K562 (cell line): ENCODE measurements around the gene VPREB3. TPM values are rescaled to one million over a fixed set of nuclear protein-coding genes. Genes with fewer than 3 reads are reported as not detected.

ENCODE experiments used
- ATAC-seq: fragments of 200-7000 bp; cut with Tn5 transposase; 3 replicates; pipeline ENCODE4 v1.9.1; 2020; ENCODE audit warnings: moderate library complexity
- BruUV-seq: library from RNA; stranded (reverse); fragments of 400-500 nt; replicated peaks from 2 replicates; lab custom pipeline; 2021; lab: Mats Ljungman, UMichigan
- CTCF ChIA-PET: fragments of 300-600 bp; formaldehyde crosslinking; extraction: SDS; loops from one replicate; lab custom pipeline; 2021; ENCODE audit warnings: low intra/inter-chr PET ratio; lab: Yijun Ruan, JAX
- POLR2A ChIA-PET: fragments of 300-600, 350-650 bp; sonication (Branson Sonifier 250); formaldehyde crosslinking; extraction: SDS; loops from one replicate; lab custom pipeline; 2021; ENCODE audit warnings: antibody characterized with exemption, inconsistent platforms; lab: Yijun Ruan, JAX
- DNase-seq, 4 experiments: peaks; one replicate each; pipeline versions ENCODE4 v3.0.0 to v3.0.0-alpha.2; 2011 to 2018; ENCODE audit warnings: low spot score in 3 of 4, mixed read lengths in 3 of 4; ENCODE audit errors: extremely low read depth in 1 of 4
- FAIRE-seq: peaks from 2 replicates; lab custom pipeline; 2011; peaks lifted over from hg19 to GRCh38; lab: Jason Lieb, UNC
- H2AFZ ChIP-seq: 2 replicates; pipeline ENCODE4 v1.6.0; 2011; ENCODE audit warnings: low read depth, low read length, control low read depth, inconsistent platforms
- H3K27ac ChIP-seq: fragments of 200-600 bp; 3 replicates; pipeline ENCODE4 v1.8.0; 2011; ENCODE audit warnings: low read depth, mild to moderate bottlenecking, control low read depth, inconsistent platforms, low read length, moderate library complexity, mixed read lengths; ENCODE audit errors: extremely low read depth
- H3K27me3 ChIP-seq, 2 experiments: fragments of 300-600 bp in 1 of 2; 2 replicates in 1 of 2; 3 replicates in 1 of 2; pipeline versions ENCODE4 v1.6.0 to v1.8.0; 2011; ENCODE audit warnings: inconsistent platforms in 2 of 2, low read length in 2 of 2, mild to moderate bottlenecking in 1 of 2, mixed read lengths in 1 of 2, moderate library complexity in 1 of 2; ENCODE audit not compliant: control insufficient read depth in 2 of 2, insufficient read depth in 2 of 2
- H3K36me3 ChIP-seq: fragments of 300-600 bp; 3 replicates; pipeline ENCODE4 v1.8.0; 2011; ENCODE audit warnings: mild to moderate bottlenecking, low read length, inconsistent platforms; ENCODE audit not compliant: control insufficient read depth, insufficient read depth
- H3K4me1 ChIP-seq, 2 experiments: fragments of 200-600 bp in 1 of 2; replicated peaks in 1 of 2; 2 replicates in 1 of 2; 3 replicates in 1 of 2; pipeline versions ENCODE4 v1.5.1 to v1.8.0; 2011; ENCODE audit warnings: inconsistent platforms in 2 of 2, low read length in 2 of 2, mild to moderate bottlenecking in 1 of 2, mixed read lengths in 1 of 2, moderate library complexity in 1 of 2; ENCODE audit not compliant: control insufficient read depth in 2 of 2, insufficient read depth in 2 of 2
- H3K4me2 ChIP-seq: 2 replicates; pipeline ENCODE4 v1.6.1; 2011; ENCODE audit warnings: low read length, control low read depth, inconsistent platforms, mixed read lengths; ENCODE audit not compliant: insufficient read depth
- H3K4me3 ChIP-seq: fragments of 200-600 bp; sonication (generic), shearing (Covaris generic); 2 replicates; pipeline ENCODE4 v1.5.1; 2016; ENCODE audit warnings: control low read depth, inconsistent platforms
- H3K79me2 ChIP-seq: fragments of 200-600 bp; 3 replicates; pipeline ENCODE4 v1.8.0; 2011; ENCODE audit warnings: low read length, inconsistent platforms; ENCODE audit not compliant: control insufficient read depth, insufficient read depth
- H3K9ac ChIP-seq, 2 experiments: 2 replicates each; pipeline versions ENCODE4 v1.6.0 to v1.6.1; 2011; ENCODE audit warnings: low read depth in 2 of 2, low read length in 2 of 2, control low read depth in 1 of 2, inconsistent platforms in 1 of 2, mild to moderate bottlenecking in 1 of 2, mixed read lengths in 1 of 2; ENCODE audit not compliant: insufficient read depth in 1 of 2
- H3K9me1 ChIP-seq: one replicate; pipeline ENCODE4 v1.6.0; 2011; ENCODE audit warnings: inconsistent platforms, mild to moderate bottlenecking, low read length, moderate library complexity; ENCODE audit not compliant: control insufficient read depth, insufficient read depth
- H3K9me3 ChIP-seq: replicated peaks from 2 replicates; pipeline ENCODE4 v1.5.1; 2011; ENCODE audit warnings: low read depth, low read length, inconsistent platforms; ENCODE audit not compliant: control insufficient read depth, insufficient read depth
- H4K20me1 ChIP-seq: replicated peaks from 2 replicates; pipeline ENCODE4 v1.6.1; 2011; ENCODE audit warnings: low read length, inconsistent platforms, mixed read lengths; ENCODE audit not compliant: control insufficient read depth, insufficient read depth
- BHLHE40 ChIP-seq: IDR thresholded peaks from 2 replicates; pipeline ENCODE4 v1.6.1; 2011; ENCODE audit warnings: low read length, improper control_type of control experiment
- CBFB ChIP-seq: sonication (generic); formaldehyde crosslinking; IDR thresholded peaks from 2 replicates; pipeline ENCODE4 v1.4.0; 2020; ENCODE audit warnings: mild to moderate bottlenecking, missing genetic modification reagents
- EGR1 ChIP-seq: fragments of 450-650 bp; conservative IDR thresholded peaks from 2 replicates; pipeline ENCODE4 v1.6.1; 2017; ENCODE audit warnings: mild to moderate bottlenecking
- ELK1 ChIP-seq: sonication (generic); formaldehyde crosslinking; IDR thresholded peaks from 2 replicates; pipeline ENCODE4 v1.8.1; 2022; ENCODE audit warnings: missing genetic modification reagents
- FOS ChIP-seq: IDR thresholded peaks from 3 replicates; pipeline ENCODE4 v1.6.1; 2011; ENCODE audit not compliant: insufficient read length; ENCODE audit errors: extremely low read depth
- FOXA3 ChIP-seq, 2 experiments: fragments of 450-650 bp in 1 of 2; sonication (generic) in 1 of 2; formaldehyde crosslinking; IDR thresholded peaks in 1 of 2; conservative IDR thresholded peaks in 1 of 2; 2 replicates each; pipeline versions ENCODE4 v1.4.0 to v1.8.0; 2020 to 2022; ENCODE audit warnings: mild to moderate bottlenecking in 2 of 2, missing genetic modification reagents in 1 of 2
- IRF2 ChIP-seq: sonication (generic); formaldehyde crosslinking; IDR thresholded peaks from 2 replicates; pipeline ENCODE4 v1.8.1; 2022; ENCODE audit warnings: mild to moderate bottlenecking, missing genetic modification reagents
- KDM2B ChIP-seq: fragments of 250-450 bp; sonication (Bioruptor Pico); IDR thresholded peaks from 2 replicates; pipeline ENCODE4 v1.8.0; 2021; ENCODE audit warnings: mild to moderate bottlenecking, moderate library complexity
- MCM5 ChIP-seq: fragments of 450-650 bp; IDR thresholded peaks from 2 replicates; pipeline ENCODE4 v1.6.1; 2016; ENCODE audit warnings: low read depth
- MCM7 ChIP-seq, 2 experiments: fragments of 450-650 bp; IDR thresholded peaks; 2 replicates each; pipeline ENCODE4 v1.6.1; 2016 to 2018
- ZHX1 ChIP-seq: fragments of 150-350 bp; conservative IDR thresholded peaks from 2 replicates; pipeline ENCODE4 v1.6.1; 2014; ENCODE audit warnings: low read length
- WGBS: fragments of 100-300 bp; shearing (Covaris generic); methylation state at CpG from one replicate; pipeline ENCODE4 v1.1.6; 2016; ENCODE audit warnings: low coverage, mixed read lengths; ENCODE audit not compliant: insufficient coverage; ENCODE audit errors: missing lambda C conversion rate; 5-methylcytosine and 5-hydroxymethylcytosine counted together
- in situ Hi-C: fragments of 300-500 bp; cut with MboI; formaldehyde crosslinking; loops from 4 replicates; pipeline ENCODE4 v1.15.0; 2018; ENCODE audit warnings: inconsistent platforms, mixed read lengths
- intact Hi-C: fragments of 100-400 bp; cut with micrococcal nuclease; formaldehyde crosslinking; loops from 2 replicates; pipeline ENCODE4 v1.14.2; 2022
- polyA plus RNA-seq, 8 experiments: library from polyadenylated mRNA; depleted of rRNA in 4 of 8; stranded (reverse) in 5 of 8; unstranded in 3 of 8; fragments of >200 nt; fragmentation: Nextera tagmentation in 2 of 8; fragmentation: Illumina TruSeq in 1 of 8; extraction: Ambion mirVana in 2 of 8; extraction: Trizol in 1 of 8; gene quantifications; 2 replicates each; pipeline versions ENCODE4 v1.2.1 to v1.2.3, GENCODE V29; 2011 to 2014; ENCODE audit warnings: inconsistent platforms in 1 of 8, missing spikeins in 1 of 8
- total RNA-seq, 7 experiments: library from RNA; depleted of rRNA in 6 of 7; stranded (reverse); fragments of >200 nt in 6 of 7; fragmentation: Illumina TruSeq in 2 of 7; extraction: Trizol in 2 of 7; gene quantifications; 2 replicates each; pipeline versions ENCODE4 v1.2.1 to v1.2.3, GENCODE V29; 2011 to 2021; ENCODE audit warnings: low replicate concordance in 1 of 7

Gene VPREB3
- total and polyA plus RNA-seq, 9 of the 15 experiments (the other 6 are each of a cell fraction or from before 2014, with no cell fraction given), result 0.14 to 0.71 (median 0.20) TPM; not detected in 6

- peaks cover 13 to 29% of the 10 kb centered on the region in 2 experiments; a peak in 4 of 5 replicates for H3K4me1 ChIP-seq
- H3K9me3 ChIP-seq, result no peaks in the 10 kb centered on the region
- H2AFZ ChIP-seq, result no peak overlapping the region
- in situ Hi-C loops, result no loop called here
- DNase-seq, result no peak
- TF ChIP-seq BHLHE40, result no peak
- CTCF ChIA-PET, result no interaction called here
- intact Hi-C loops, result no loop called here
- no peak for FAIRE-seq
- H4K20me1 ChIP-seq, result peaks cover 8% of the 10 kb centered on the region
- peaks cover 6% of the 10 kb centered on the region; the same call in 2 of the 3 replicates for H3K36me3 ChIP-seq
- H3K4me2 ChIP-seq, result no peak overlapping the region
- POLR2A ChIA-PET, result interaction anchor here (0.9 to 1.0 kb wide), 2 partner anchors 10 to 19 kb away, joined by 3 read pairs; no protein-coding TSS in a partner anchor
- H3K27me3 ChIP-seq, result no peaks in the 10 kb centered on the region
- H3K79me2 ChIP-seq, result peaks cover 21% of the 10 kb centered on the region
- H3K27ac ChIP-seq, result no peak overlapping the region
- H3K9ac ChIP-seq, result peak overlapping the region in 1 of 2 experiments; percentile 64; a peak in 1 of 4 replicates
- H3K9me1 ChIP-seq, result no peaks in the 10 kb centered on the region
- ATAC-seq, result no peak
- no TSS peak for BruUV-seq
- 53% methylated on average over 7 of the region's 8 CpGs for WGBS
- no peak overlapping the region for H3K4me3 ChIP-seq
These were observed 30.0 kb upstream of the VPREB3 start for GRCh38 chr22:23784215-23784732.

- Histone ChIP-seq H3K9ac (peak overlapping the region in 1 of 2 experiments; percentile 45; a peak in 1 of 4 replicates), H3K27me3 (no peaks in the 10 kb centered on the region), H3K9me3 (no peaks in the 10 kb centered on the region), H3K79me2 (peaks cover 13% of the 10 kb centered on the region), H3K36me3 (peaks cover 3% of the 10 kb centered on the region; the same call in 1 of the 3 replicates), H4K20me1 (peaks cover 7% of the 10 kb centered on the region), H3K9me1 (no peaks in the 10 kb centered on the region), H3K4me1 (peaks cover 11 to 30% of the 10 kb centered on the region in 2 experiments; a peak in 4 of 5 replicates), H2AFZ (no peak overlapping the region), H3K4me3 (no peak overlapping the region), H3K27ac (no peak overlapping the region), H3K4me2 (no peak overlapping the region)
- in situ Hi-C loops, result no loop called here
- intact Hi-C loops, result no loop called here
- no peak for DNase-seq
- POLR2A ChIA-PET, result no interaction called here
- 47% methylated on average over 10 of the region's 15 CpGs for WGBS
- no peak for ATAC-seq
- no peak for FAIRE-seq
- CTCF ChIA-PET, result no interaction called here
- no TSS peak for BruUV-seq
- TF ChIP-seq FOS, result no peak
- TF ChIP-seq CBFB (CRISPR knock-in tag), result no peak
- no peak for TF ChIP-seq FOXA3 (CRISPR knock-in tag; conservative IDR thresholded peaks at IDR 0.05 in 1 of 2, IDR thresholded peaks at IDR 0.05 in 1 of 2)
- TF ChIP-seq ELK1, result no peak
- TF ChIP-seq EGR1, result no peak
- no peak for TF ChIP-seq MCM5
- no peak for TF ChIP-seq IRF2 (CRISPR knock-in tag)
- no peak for TF ChIP-seq ZHX1
- TF ChIP-seq KDM2B (CRISPR knock-in tag), result no peak
- TF ChIP-seq MCM7 (IDR thresholded peaks at IDR 0.05), result no peak
These were observed 29.3 kb upstream of the VPREB3 start for GRCh38 chr22:23783265-23784150.
